ENCODE results near the gene KERA.

KERA gene

DNA sequence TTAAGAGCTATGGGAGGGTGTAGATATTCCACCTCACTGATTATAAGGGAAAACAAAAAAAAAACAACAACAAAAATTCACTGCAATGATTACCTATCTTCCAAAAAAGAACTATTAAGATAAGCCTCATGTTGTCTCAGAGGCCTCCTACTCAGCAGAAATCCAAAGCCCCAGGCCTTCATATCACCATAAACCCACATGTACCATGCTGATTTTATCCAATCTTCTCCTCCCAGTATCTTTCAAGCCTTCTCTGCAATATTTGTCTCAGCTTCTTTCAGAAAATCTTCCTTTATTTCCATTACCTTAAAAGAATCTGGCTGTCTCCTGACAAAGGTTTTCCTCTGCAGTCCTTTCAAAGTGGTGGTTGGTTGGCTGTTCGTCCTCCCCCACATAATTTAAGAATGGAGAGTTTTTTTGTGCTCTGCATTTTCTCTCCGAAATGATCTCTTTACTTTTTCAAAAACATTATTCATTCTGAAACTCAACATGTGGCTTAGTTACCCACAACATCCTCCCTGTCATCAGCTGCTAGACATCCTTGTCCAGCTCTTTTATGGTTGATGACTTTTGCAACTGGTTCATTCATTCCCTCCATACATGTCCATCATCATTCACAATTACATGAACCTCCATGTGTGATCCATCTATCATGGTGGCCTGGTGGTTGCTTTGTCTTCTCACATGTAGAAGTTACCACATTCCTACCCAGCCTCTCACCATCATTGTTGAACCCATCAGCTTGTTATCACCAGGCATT lies 50.1 kb downstream of the KERA start:
- no peak for DNase-seq

GRCh38 chr12:91004872-91005271 lies 53.0 kb downstream of the KERA start, which contains the start of gene EPYC:
EPYC (minus strand) TSS chr12:91004972; CDS start chr12:91002565, 2,407 bp downstream.
- no peak for DNase-seq

GRCh38 chr12:91003737-91004136 lies 54.1 kb downstream of the KERA start:
- no peak for DNase-seq

GRCh38 chr12:91001306-91001705 lies 56.5 kb downstream of the KERA start:
- no peak for DNase-seq

Data from hematopoietic multipotent progenitor cell treated with erythropoietin and hydrocortisone succinate and interleukin-3 and kit ligand, for 8 days (in vitro differentiated cells).